H1 (cell line): ENCODE measurements around the gene GTSE1. TPM values are rescaled to one million over a fixed set of nuclear protein-coding genes. Genes with fewer than 3 reads are reported as not detected.

Experiments used
- ATF2 ChIP-seq: IDR thresholded peaks from 2 replicates; pipeline ENCODE4 v1.6.1; 2012; ENCODE audit warnings: low read length, inconsistent platforms
- CBX8 ChIP-seq: fragments of 300-800, 300-1000 bp; sonication (generic); IDR thresholded peaks from 2 replicates; pipeline ENCODE4 v1.7.1; 2016; ENCODE audit warnings: low read depth, low read length, borderline replicate concordance
- CREB1 ChIP-seq: IDR thresholded peaks from 2 replicates; pipeline ENCODE4 v1.6.1; 2012; ENCODE audit warnings: inconsistent platforms
- GABPA ChIP-seq: IDR thresholded peaks from 2 replicates; pipeline ENCODE4 v1.6.1; 2011; ENCODE audit warnings: mild to moderate bottlenecking, low read length, moderate library complexity, borderline replicate concordance; ENCODE audit not compliant: insufficient read depth
- JUN ChIP-seq: IDR thresholded peaks from 2 replicates; pipeline ENCODE4 v1.6.1; 2011; ENCODE audit warnings: low read depth, mild to moderate bottlenecking, improper control_type of control experiment, low read length
- JUND ChIP-seq: IDR thresholded peaks from 2 replicates; pipeline ENCODE4 v1.6.1; 2011; ENCODE audit warnings: mild to moderate bottlenecking, improper control_type of control experiment, low read length
- RBBP5 ChIP-seq: IDR thresholded peaks from 2 replicates; pipeline ENCODE4 v1.7.1; 2012; ENCODE audit warnings: low read depth, mild to moderate bottlenecking, inconsistent platforms, low read length, moderate library complexity, borderline replicate concordance
- SIN3A ChIP-seq, 2 experiments: IDR thresholded peaks in 1 of 2; conservative IDR thresholded peaks in 1 of 2; 2 replicates each; pipeline ENCODE4 v1.6.1; 2011 to 2012; ENCODE audit warnings: low read length in 2 of 2, improper control_type of control experiment in 1 of 2, low read depth in 1 of 2, mild to moderate bottlenecking in 1 of 2
- polyA plus RNA-seq, 7 experiments: library from polyadenylated mRNA; depleted of rRNA in 3 of 7; stranded (reverse) in 5 of 7; unstranded in 2 of 7; fragments of >200 nt in 5 of 7; fragments of 200-250 nt in 2 of 7; gene quantifications; 1 replicate in 5 of 7; 2 replicates in 1 of 7; 4 replicates in 1 of 7; pipeline versions ENCODE4 v1.2.1 to v1.2.3, GENCODE V29; 2011 to 2013; ENCODE audit warnings: missing spikeins in 2 of 7, mixed read lengths in 2 of 7
- total RNA-seq: library from RNA; stranded (reverse); fragmentation: NEBNext Ultra II Directional; extraction: Animal tissue kit (Norgen Biotek cat#: 25700); gene quantifications from 2 replicates; pipeline ENCODE4 v1.2.1, GENCODE V29; 2021

GTSE1 gene
- total and polyA plus RNA-seq, 2 of the 8 experiments (the other 6 are each of a cell fraction or from before 2014, with no cell fraction given), result 17.5 to 38.6 TPM

GRCh38 chr22:46354176-46354992, 57.7 kb downstream of the GTSE1 start (continued):
- TF ChIP-seq JUND (no peak), CBX8 (no peak), SIN3A (conservative IDR thresholded peaks at IDR 0.05 in 1 of 2, IDR thresholded peaks at IDR 0.05 in 1 of 2; ENCODE audit: low read depth in 1 of 2, low read length in 2 of 2) (no peak), JUN (no peak), RBBP5 (no peak), GABPA (no peak), ATF2 (no peak), CREB1 (no peak)
